HG02623 (cell line): ENCODE measurements around the gene NTN3.
"Not testable (repeated sequence)": the region's sequence is repeated elsewhere in the genome, so short reads cannot be mapped to it uniquely, and the experiment has no call there.

Source experiments
- ATAC-seq: cut with Tn5 transposase; IDR thresholded peaks from one replicate; pipeline ENCODE4 v1.9.1; 2021; ENCODE audit warnings: moderate library complexity; ENCODE audit not compliant: unreplicated experiment

Gene NTN3

DNA sequence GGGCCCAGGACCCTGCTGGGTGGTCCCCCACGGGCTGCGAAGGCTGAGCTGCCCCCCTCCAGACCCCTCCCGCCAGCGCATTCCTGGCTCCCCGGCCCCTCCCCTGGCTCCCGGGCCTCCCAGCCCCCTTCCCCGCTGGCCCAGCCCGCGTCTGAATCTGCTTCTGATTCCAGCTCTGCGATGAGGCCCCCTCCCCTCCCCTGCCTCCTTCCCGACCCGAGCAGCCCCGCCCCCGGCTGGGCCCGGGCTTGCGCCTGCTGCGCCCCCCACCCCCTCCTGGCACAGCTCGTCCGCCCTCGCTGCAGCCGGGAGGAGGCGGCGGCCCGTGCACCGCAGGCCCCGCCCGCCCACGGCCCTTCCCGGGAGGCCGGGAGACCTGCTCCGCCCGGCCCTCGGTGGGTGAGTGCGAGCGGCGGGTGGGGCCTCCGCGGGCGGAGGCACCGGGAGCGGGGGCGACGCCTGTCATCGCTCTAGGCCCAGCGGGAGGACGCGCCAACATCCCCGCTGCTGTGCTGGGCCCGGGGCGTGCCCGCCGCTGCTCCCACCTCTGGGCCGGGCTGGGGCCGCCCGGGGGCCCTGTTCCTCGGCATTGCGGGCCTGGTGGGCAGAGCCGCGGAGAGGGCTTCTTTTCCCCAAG lies at the start of gene NTN3:
TSS of gene NTN3 (plus strand) at position 282 of the 637 bp plus-strand sequence. CDS start 405 bp downstream, outside the sequence.
- ATAC-seq: no peak

DNA sequence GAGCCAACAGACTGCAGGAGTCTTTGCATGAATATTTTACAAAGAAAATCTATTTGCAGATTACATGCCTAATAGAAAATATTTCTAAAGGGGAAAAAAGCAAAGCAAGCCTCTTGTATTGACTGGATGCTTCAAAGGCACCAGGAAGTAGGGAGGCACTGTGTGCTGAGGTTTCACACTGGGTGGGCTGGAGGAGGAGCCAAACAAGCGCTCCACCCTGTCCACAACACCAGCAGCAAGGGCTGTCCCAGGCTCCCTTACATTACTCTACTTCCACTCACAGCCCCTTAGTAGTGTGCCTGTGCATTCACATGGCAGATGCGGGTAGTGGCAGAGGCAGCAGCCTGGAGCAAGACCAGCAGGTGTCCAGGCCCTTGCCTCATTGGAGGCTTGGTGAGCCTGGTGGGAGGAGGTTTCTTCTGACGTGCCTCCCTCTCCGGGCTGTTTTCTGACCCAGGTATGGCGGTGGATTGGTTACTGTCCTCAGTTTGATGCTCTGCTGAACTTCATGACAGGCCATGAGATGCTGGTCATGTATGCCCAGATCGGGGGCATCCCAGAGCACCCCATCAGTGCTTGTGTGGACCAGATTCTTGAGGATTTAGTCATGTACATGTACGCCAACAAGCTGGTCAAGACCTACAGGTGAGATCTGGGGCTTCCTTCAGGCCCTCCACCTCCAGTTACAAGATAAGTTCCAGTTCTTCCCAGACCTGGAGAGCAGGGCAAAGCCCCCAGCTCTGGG lies 48.8 kb upstream of the NTN3 start:
- ATAC-seq: no peak

DNA sequence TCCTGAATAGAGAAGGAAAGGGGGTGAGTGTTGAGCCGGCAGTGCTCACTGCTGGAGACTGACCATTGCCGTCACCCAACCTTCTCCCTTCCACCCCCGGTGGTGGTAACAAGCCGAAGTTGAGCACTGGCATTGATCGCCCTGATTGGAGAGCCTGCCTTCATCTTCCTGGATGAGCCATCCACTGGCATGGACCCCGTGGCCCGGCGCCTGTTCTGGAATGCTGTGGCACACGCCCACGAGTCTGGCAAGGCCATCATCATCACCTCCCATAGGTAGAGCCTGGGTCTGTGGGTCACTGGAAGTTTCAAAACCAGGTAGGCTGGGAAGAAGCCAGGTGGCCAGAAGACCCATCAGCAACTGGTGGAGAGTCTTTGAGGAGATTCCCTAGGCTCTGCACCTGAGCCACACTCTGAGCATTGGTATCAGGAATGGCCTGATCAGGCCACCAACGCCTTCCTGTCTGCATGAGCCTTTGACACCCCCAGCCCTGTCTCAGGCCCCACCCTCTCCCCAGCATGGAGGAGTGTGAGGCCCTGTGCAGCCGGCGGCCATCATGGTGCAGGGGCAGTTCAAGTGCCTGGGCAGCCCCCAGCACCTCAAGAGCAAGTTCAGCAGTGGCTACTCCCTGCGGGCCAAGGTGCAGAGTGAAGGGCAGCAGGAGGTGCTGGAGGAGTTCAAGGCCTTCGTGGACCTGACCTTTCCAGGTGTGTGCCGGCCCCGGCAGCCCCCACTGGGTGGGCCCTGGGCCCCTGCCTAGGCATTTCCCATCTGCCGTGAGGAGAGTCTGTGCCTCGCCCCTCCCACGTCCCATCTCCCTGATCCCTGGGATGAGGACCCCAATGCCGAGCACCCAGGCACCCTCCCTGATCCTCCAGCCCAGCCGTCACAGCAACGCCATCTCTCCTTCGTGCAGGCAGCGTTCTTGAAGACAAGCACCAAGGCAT lies 46.8 kb upstream of the NTN3 start:
- no peak for ATAC-seq

DNA sequence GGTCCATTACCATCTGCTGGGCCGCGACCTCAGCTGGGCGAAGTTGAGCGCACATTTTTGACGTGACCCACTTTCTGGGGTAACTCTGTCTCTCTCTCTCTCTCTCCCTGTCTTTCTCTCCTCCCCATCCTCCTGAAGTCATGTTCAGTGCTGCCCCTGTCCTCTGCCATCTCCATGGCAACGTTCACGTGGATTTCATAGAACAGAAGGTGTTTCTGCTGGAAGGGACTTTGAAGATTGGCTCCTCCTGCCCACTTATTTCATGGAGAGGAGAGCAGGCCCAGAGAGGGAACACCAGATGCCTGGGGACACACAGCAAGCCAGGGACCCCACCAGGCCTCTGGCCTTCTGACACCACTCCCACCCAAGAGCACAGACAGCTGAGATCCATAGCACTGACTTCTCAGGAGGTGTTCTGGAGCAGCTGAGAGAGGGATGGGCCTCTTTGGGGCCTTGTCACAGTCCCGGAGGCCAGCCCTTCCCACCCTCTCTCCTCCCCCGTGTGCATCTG lies 46.0 kb upstream of the NTN3 start:
- no peak for ATAC-seq

DNA sequence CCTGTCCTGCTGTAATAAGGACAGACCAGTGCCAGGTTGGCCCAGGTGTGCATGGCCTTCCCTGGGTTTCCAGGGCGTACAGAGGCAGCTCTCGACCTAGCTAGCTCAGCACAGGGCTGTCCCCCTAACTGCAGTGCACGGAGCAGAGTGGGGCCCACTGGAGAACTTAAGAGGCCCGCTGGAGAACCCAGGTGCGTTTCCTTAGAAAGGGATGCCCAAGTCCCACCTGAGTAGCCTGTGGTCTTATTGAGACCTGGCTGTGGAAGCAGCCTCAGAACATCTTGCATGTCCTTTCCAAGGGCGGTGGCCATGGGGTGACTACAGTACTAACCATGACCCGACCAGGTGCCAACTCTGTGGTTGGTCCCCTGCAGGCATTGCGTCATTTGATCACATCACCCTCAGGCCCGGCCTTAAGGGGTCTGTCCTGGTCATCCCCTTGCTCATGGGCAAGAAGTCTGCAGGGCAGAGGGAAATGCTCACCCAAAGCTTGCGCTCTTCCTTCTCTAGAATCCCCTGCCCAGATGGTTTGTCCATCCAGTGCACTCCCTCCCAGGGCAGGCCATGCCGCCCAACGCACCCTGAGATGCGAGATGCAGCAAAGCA lies 45.2 kb upstream of the NTN3 start:
- no peak for ATAC-seq

DNA sequence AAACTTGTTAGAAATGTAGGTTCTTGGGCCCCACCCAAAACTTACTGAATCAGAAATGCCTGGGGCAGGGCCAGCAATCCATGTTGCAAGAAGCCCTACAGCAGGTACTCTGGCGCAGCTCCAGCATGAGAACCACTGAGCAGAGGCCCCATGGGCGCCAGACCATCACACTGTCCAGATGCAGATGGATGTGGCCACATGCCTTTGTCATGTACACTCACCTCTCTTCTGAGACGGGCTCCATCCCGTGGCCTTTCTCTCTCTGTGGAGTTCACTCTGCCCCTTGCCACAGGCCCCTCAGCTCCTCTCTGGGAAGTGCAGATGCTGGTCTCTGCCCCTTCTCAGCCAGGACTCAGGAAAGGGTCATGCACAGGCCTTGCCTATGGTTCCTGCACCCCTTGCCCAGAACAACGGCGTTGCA lies 44.1 kb upstream of the NTN3 start:
- ATAC-seq: no peak

DNA sequence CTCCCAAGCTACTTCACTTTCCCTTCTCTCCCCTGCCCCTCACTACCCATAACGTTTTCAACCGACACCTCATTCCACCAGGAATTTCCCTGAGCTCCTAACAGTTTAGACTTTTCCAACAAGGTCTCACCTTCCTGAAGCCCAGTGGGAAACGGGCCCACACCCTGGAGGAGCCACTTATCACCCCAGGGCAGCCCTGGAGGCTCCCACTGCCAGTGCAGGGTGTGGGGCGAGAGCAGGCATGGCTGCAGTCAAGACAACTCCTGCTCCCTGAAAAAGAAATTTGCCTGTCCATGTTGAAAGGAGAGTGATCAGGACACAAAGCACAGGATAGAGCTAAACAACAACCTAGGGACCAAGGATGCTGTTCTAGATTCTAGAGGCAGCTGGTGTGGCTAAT lies 43.6 kb upstream of the NTN3 start:
- no peak for ATAC-seq

DNA sequence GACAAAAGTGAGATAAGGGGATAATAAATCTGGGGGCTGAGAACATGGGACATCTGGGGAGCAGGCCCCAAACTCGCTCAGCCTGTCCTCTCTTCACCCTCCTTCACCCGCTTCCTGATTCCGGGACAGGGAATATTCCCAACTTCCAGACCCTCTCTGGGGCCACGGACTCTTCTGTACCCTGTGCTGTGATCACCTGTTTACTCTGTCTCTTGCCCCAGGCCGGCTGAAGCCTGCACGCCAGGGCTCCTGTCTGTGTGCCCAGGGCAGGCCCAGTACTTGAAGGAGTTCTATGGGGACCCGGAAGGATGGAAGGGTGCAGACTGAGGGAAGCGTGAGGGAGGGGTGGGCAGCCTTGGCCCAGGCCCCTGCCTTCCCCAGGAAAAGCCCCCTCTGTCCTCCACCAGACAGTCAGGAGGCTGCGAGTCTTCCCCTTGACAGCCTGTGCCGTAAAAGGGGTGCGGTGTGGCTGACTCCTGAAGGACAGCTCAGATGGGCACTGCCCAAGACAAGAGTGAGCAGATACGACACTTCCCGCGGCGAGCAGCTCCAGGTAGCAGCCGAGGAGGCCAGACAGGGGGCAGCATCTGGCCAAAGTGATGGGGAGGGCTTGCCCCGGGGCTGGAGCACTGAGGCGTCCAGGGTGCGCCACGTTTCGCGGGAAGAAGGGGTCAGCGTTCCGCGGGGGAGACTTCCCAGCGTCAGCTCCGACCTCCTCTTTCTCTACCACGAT lies 42.9 kb upstream of the NTN3 start:
- no peak for ATAC-seq

DNA sequence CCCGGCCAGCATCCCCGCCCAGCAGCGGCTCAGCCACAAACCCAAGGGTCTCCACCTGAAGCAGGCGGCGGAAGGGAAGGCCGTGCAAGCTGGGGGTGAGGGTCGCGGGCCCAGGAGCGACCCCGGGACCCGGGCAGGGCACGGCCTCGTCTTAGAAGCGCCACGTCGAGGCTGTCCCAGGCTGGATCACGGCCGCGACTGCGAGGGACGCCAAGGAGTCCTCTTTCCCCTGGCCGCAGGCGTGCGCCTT lies 42.4 kb upstream of the NTN3 start:
- no peak for ATAC-seq

DNA sequence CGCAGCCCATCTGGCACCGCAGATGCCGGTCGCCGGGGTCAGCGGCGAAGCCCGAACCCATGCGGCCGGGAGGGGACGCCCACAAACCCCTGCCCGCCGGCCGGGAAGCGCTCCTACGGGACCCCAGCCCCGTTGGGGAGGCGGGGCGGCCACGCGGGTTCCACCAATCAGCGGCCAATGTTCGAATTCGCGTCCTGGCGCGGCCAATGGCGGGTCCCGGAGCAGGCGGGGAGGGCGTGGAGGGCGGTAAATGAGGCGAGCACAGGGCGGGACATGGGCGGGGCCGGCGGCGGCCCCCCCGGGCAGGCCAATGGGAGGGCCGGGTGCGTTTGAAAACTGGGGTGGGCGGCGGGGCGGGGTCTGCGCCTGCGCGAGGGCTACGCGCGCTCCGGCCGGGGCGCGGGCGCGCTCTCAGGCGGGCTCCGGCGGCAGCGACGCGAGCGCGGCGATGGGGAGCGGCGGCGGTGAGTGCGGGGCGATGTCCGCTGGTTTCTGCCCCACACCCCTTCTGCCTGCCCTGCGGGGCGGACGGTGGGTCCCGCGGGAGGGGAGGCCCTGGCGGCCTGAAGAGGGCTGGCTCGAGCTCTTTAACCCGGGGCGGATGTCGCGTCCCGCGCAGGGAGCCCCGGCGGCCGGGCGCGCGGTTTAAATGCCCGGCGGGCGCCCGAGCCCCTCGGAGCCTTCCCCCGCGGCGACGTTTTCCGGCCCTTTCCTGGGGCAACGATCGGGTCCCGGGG lies 41.9 kb upstream of the NTN3 start, which contains the start of gene CCNF:
TSS of gene CCNF (plus strand) at position 414 of the 737 bp plus-strand sequence. CDS start at position 449, 35 bp downstream.
- peak; percentile 78 for ATAC-seq

DNA sequence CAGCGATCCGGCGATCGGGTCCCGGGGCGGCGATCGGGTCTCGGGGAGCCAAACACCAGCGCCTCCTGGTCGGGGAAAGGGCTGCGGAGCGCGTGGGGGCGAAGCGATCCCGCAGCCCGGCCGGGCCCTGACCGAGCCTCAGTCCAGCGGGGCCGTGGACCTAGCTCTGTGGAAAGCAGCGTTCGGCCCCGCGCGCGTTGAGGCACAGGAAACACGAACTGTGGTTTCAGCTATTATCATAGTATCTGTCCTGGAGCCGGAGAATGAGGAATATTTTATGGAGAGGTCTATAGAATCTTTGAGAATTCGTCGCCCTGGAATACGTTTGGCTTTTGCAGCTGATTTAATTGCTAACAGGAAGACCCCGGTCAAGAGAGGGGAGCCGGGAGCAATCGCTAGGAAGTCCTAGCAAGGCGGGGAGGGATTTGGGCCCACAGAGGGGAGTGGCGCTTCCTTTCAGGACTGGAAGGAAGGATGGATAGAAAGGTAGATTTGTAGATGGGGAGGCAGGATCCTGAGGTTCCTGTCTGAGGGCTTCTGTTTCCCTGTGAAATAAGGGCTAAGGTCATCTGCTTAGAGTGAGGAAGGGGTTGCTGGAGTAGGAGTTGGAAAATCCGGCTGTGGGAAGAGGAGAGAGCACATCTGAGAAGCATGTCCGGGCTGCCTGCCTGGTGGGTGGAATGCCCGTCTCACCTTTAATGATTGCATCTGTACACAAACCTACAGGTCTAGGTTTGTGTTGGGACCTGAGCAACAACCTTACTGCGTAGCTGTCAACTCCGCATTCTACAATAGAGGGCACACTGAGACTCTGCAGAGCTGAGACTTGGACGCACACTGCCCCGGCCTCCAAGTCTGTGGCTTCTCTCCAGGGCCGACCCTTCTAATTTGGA lies 41.1 kb upstream of the NTN3 start:
- peak; percentile 6 for ATAC-seq

DNA sequence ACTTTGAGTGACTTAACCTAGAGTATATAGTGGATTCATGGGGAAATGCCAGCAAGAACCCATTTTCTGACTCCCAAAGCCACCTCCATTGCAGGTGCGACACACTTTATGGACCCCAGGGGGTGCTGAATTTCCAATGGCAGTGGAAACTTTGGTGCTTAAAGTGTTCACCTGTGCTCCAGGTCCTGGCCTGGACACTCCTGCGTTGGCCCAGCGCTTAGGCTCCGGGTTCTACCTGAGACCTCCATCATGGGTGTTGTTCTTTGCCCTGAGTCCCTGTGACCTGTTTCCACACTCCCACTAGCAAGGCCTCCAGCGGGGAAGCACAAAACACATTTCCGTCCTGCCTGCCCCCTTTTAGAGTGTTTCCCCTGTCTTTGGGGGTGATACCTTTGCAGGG lies 38.8 kb upstream of the NTN3 start:
- no peak for ATAC-seq

DNA sequence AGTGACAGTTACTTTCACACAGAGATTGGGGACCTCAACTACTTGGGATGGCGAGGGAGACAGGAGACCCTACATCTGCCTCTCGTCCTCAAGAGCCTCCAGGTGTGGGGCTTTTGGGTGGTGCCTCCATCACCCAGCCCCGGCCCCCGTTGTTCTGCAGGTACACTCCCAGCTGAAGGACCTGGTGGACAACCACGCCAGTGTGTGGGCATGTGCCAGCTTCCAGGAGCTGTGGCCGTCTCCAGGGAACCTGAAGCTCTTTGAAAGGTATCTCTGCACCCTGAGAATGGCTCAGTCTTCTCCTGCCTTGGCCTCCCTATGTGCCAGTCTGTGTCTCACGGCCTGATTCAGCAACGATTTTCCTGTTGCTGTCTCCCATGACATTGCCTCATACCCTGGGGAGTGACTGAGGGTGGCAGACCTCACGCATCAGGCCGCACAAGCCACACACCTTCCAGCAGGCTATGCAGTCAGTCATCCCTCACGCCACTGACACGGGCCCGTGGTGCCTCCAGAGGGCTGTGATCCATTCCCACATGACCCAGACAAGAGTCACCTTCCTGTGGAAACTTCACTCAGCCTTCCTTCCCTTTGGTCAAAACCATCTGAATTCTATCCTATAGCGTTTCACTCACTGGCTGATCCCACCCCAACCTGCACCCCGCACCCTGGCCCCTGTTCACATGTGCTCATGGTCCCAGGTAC lies 38.1 kb upstream of the NTN3 start:
- no peak for ATAC-seq

DNA sequence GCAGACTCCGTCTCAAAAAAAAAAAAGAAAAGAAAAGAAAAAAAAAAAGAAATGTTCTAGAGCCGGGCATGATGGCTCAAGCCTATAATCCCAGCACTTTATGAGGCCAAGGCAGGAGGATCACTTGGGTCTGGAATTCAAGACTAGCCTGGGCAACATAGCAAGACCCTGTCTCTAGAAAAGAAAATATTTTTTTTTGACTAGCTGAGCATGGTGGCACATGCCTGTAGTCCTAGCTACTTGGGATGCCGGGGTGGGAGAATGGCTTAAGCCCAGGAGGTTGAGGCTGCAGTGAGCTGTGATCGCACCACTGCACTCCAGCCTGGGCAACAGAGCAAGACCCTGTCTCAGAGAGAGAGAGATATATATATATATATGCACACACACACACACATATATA lies 35.9 kb upstream of the NTN3 start:
- ATAC-seq: not testable (repeated sequence)

DNA sequence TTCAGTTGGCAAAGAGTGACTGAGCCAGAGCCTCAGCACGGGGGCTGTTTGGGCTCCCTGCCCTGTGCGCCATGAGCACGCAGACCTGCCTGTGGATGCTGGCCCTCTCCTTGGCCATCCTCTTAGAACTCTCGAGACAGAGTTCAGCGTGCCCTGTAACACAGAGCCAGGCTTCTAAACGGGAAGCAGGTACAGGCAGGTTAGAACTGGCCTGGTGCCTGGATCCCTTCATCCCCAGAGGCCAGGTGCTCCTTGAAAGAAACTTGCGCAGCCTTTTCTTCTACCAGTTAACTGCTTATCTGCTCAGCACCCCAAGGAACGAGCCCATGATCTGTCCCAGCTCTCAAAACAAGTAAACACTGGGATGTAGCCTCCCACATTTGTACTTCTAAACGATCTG lies 35.0 kb upstream of the NTN3 start:
- no peak for ATAC-seq

DNA sequence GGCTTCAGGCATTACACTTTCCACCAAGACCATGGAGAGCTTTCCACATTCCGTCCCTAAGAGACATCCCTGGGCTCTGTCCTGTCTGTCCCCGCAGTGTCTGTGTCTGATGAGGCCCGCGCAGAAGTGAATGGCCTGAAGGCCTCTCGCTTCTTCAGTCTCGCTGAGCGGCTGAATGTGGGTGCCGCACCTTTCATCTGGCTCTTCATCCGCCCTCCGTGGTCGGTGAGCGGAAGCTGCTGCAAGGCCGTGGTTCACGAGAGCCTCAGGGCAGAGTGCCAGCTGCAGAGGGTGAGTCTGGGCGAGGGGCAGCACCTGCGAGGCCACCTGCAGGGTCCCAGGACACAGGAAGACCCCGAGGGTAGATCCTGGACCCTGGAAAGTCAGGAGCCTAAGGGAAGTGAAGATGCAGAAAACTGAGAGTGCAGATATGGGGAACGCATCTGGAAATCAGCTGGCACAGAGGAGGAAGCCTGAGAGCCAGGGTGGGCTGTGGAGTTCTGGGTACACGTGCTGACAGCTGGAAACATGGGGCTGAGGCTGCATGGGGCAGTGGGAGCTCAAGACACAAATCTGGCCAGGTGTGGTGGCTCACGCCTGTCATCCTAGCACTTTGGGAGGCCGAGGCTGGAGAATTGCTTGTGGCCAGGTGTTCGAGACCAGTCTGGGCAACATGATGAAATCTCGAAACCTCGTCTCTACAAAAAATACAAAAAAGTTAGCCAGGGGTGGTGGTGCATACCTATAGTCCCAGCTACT lies 33.9 kb upstream of the NTN3 start:
- no peak for ATAC-seq

DNA sequence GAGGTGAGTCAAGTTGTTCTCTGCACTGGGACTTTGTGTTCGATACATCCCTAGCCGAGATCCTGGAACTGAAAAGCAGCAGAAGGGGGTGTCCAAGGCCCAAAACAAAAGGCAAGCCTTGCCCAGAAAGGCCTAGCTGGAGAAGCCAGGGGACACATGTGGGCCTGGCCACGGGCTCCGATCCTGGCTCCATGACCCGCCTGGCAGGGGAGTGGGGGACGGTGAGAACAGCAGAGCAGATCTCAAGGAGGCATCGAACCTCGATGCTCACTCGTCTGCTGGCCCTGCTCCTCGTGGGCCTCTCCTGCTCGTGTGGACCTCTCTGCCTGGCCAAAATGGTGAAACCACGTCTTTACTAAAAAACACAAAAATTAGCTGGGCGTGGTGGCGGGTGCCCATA lies 33.0 kb upstream of the NTN3 start:
- ATAC-seq: no peak
